Liver (tissue), 9 donors: ENCODE results near the gene PSTPIP1. TPM values are rescaled to one million over a fixed set of nuclear protein-coding genes. Genes with fewer than 3 reads are reported as not detected.

Source experiments
- DNase-seq: peaks from one replicate; pipeline ENCODE4 v3.0.0-alpha.2; 2017; ENCODE audit warnings: low spot score
- H3K27ac ChIP-seq, 2 donors: one replicate each; pipeline ENCODE4 v1.7.0; 2013; ENCODE audit warnings: inconsistent platforms in 2 of 2, low read length in 2 of 2, control low read depth in 1 of 2, low read depth in 1 of 2, mild to moderate bottlenecking in 1 of 2
- H3K27me3 ChIP-seq, 4 donors: one replicate each; pipeline versions ENCODE4 v1.6.1 to v1.7.0; 2013; ENCODE audit warnings: low read length in 3 of 4, inconsistent platforms in 1 of 4, mild to moderate bottlenecking in 1 of 4, moderate library complexity in 1 of 4; ENCODE audit not compliant: control insufficient read depth in 4 of 4, insufficient read depth in 4 of 4
- H3K36me3 ChIP-seq, 4 donors: one replicate each; pipeline versions ENCODE4 v1.6.1 to v1.7.0; 2013; ENCODE audit warnings: low read length in 3 of 4, mild to moderate bottlenecking in 3 of 4, low read depth in 1 of 4, moderate library complexity in 1 of 4; ENCODE audit not compliant: control insufficient read depth in 4 of 4, insufficient read depth in 3 of 4
- H3K4me1 ChIP-seq, 4 donors: one replicate each; pipeline versions ENCODE4 v1.6.1 to v1.7.0; 2013; ENCODE audit warnings: low read length in 3 of 4, mild to moderate bottlenecking in 3 of 4, moderate library complexity in 1 of 4; ENCODE audit not compliant: control insufficient read depth in 4 of 4, insufficient read depth in 4 of 4
- H3K4me3 ChIP-seq, 3 donors: one replicate each; pipeline versions ENCODE4 v1.6.1 to v1.7.0; 2013; ENCODE audit warnings: low read length in 3 of 3, control low read depth in 1 of 3, low read depth in 1 of 3, mild to moderate bottlenecking in 1 of 3
- H3K9ac ChIP-seq, 2 donors: one replicate each; pipeline ENCODE4 v1.7.0; 2013; ENCODE audit warnings: low read length in 2 of 2, mild to moderate bottlenecking in 2 of 2, moderate library complexity in 2 of 2, control low read depth in 1 of 2, low read depth in 1 of 2
- H3K9me3 ChIP-seq, 4 donors: one replicate each; pipeline versions ENCODE4 v1.6.1 to v1.7.0; 2013; ENCODE audit warnings: low read length in 3 of 4; ENCODE audit not compliant: control insufficient read depth in 4 of 4
- ATF3 ChIP-seq: IDR thresholded peaks from 2 replicates; pipeline ENCODE4 v1.6.1; 2016; ENCODE audit warnings: antibody characterized with exemption
- CTCF ChIP-seq: fragments of 150-350 bp; IDR thresholded peaks from 2 replicates; pipeline ENCODE4 v1.5.1; 2017; ENCODE audit warnings: improper control_type of control experiment, low read depth, low read length; ENCODE audit not compliant: missing input control
- EGR1 ChIP-seq, 2 donors: IDR thresholded peaks; 2 replicates each; pipeline ENCODE4 v1.6.1; 2016 to 2018; ENCODE audit warnings: antibody characterized with exemption in 2 of 2, low read depth in 2 of 2
- FOXA2 ChIP-seq: IDR thresholded peaks from 2 replicates; pipeline ENCODE4 v1.6.1; 2016; ENCODE audit warnings: antibody characterized with exemption
- GABPA ChIP-seq, 2 donors: IDR thresholded peaks in 1 of 2; conservative IDR thresholded peaks in 1 of 2; 2 replicates each; pipeline ENCODE4 v1.6.1; 2016; ENCODE audit warnings: antibody characterized with exemption in 2 of 2, mild to moderate bottlenecking in 1 of 2, moderate library complexity in 1 of 2
- HNF4A ChIP-seq, 2 donors: conservative IDR thresholded peaks; 2 replicates each; pipeline ENCODE4 v1.6.1; 2016; ENCODE audit warnings: antibody characterized with exemption in 2 of 2, mild to moderate bottlenecking in 2 of 2
- HNF4G ChIP-seq: IDR thresholded peaks from 2 replicates; pipeline ENCODE4 v1.6.1; 2016; ENCODE audit warnings: antibody characterized with exemption
- MAX ChIP-seq: IDR thresholded peaks from 2 replicates; pipeline ENCODE4 v1.6.1; 2016; ENCODE audit warnings: antibody characterized with exemption
- NR2F2 ChIP-seq: IDR thresholded peaks from 2 replicates; pipeline ENCODE4 v1.6.1; 2016; ENCODE audit warnings: antibody characterized with exemption
- RAD21 ChIP-seq, 2 donors: IDR thresholded peaks; 2 replicates each; pipeline ENCODE4 v1.6.1; 2016; ENCODE audit warnings: antibody characterized with exemption in 2 of 2, mild to moderate bottlenecking in 2 of 2
- REST ChIP-seq: IDR thresholded peaks from 2 replicates; pipeline ENCODE4 v1.6.1; 2016; ENCODE audit warnings: antibody characterized with exemption, mild to moderate bottlenecking
- RXRA ChIP-seq, 2 donors: IDR thresholded peaks; 2 replicates each; pipeline ENCODE4 v1.6.1; 2017 to 2018; ENCODE audit warnings: antibody characterized with exemption in 2 of 2, mild to moderate bottlenecking in 1 of 2
- SP1 ChIP-seq: IDR thresholded peaks from 2 replicates; pipeline ENCODE4 v1.6.1; 2018; ENCODE audit warnings: antibody characterized with exemption, mild to moderate bottlenecking
- YY1 ChIP-seq: IDR thresholded peaks from 2 replicates; pipeline ENCODE4 v1.6.1; 2016; ENCODE audit warnings: antibody characterized with exemption, mild to moderate bottlenecking
- ZBTB33 ChIP-seq: IDR thresholded peaks from 2 replicates; pipeline ENCODE4 v1.6.1; 2016; ENCODE audit warnings: antibody characterized with exemption
- WGBS: extraction: QIAGEN DNeasy Blood & Tissue Kit; methylation state at CpG from one replicate; pipeline ENCODE4 v1.1.7; 2013; 5-methylcytosine and 5-hydroxymethylcytosine counted together
- polyA plus RNA-seq, 2 donors: library from polyadenylated mRNA; stranded (reverse) in 1 of 2; unstranded in 1 of 2; fragments of 200-250 nt in 1 of 2; fragments of >200 nt in 1 of 2; fragmentation: Nextera tagmentation in 1 of 2; extraction: Ambion mirVana in 1 of 2; gene quantifications; one replicate each; pipeline versions ENCODE4 v1.2.1 to v1.2.3, GENCODE V29; 2013 to 2015
- total RNA-seq, 2 donors: library from RNA; depleted of rRNA; stranded (reverse); fragments of >200 nt; gene quantifications; one replicate each; pipeline ENCODE4 v1.2.3, GENCODE V29; 2014
- donor health status: healthy.
- donor health status: healthy.
- donor health status: healthy.
- donor health status: healthy.
- donor health status: healthy.

The PSTPIP1 gene
- total and polyA plus RNA-seq, 4 donors = 1.1 to 4.6 (median 3.0) TPM

GRCh38 chr15:77033729-77034671 is 39.1 kb downstream of the PSTPIP1 start:
- H3K4me1 ChIP-seq = no peaks in the 10 kb centered on the region
- no peaks in the 10 kb centered on the region for H3K27me3 ChIP-seq
- 87% methylated on average over 13 of the region's 13 CpGs for WGBS
- no peaks in the 10 kb centered on the region for H3K36me3 ChIP-seq
- no peak overlapping the region for H3K4me3 ChIP-seq
- peak; percentile 27 for DNase-seq
- H3K27ac ChIP-seq = no peak overlapping the region
- H3K9me3 ChIP-seq = no peaks in the 10 kb centered on the region
- no peak overlapping the region for H3K9ac ChIP-seq
- TF ChIP-seq EGR1 (IDR thresholded peaks at IDR 0.05; ENCODE audit: low read depth in 2 of 2) (no peak), CTCF (no peak), RAD21 (IDR thresholded peaks at IDR 0.05) (no peak), GABPA (IDR thresholded peaks at IDR 0.05 in 1 of 2, conservative IDR thresholded peaks at IDR 0.05 in 1 of 2) (no peak), HNF4G (no peak), YY1 (no peak), HNF4A (conservative IDR thresholded peaks at IDR 0.05) (no peak), SP1 (no peak), REST (no peak), ATF3 (no peak), MAX (no peak), FOXA2 (no peak), ZBTB33 (no peak), NR2F2 (no peak), RXRA (IDR thresholded peaks at IDR 0.05) (no peak)
